SKM-1 (cell line): ENCODE results near the gene SLC25A30.
"Not testable (repeated sequence)": the region's sequence is repeated elsewhere in the genome, so short reads cannot be mapped to it uniquely, and the experiment has no call there.

Experiments
- DNase-seq: peaks from one replicate; lab custom pipeline; 2025; ENCODE audit not compliant: unreplicated experiment; lab: John Stamatoyannopoulos, UW

Gene SLC25A30

GRCh38 chr13:45432737-45433380, 14.7 kb upstream of the SLC25A30 start:
- no peak for DNase-seq

DNA sequence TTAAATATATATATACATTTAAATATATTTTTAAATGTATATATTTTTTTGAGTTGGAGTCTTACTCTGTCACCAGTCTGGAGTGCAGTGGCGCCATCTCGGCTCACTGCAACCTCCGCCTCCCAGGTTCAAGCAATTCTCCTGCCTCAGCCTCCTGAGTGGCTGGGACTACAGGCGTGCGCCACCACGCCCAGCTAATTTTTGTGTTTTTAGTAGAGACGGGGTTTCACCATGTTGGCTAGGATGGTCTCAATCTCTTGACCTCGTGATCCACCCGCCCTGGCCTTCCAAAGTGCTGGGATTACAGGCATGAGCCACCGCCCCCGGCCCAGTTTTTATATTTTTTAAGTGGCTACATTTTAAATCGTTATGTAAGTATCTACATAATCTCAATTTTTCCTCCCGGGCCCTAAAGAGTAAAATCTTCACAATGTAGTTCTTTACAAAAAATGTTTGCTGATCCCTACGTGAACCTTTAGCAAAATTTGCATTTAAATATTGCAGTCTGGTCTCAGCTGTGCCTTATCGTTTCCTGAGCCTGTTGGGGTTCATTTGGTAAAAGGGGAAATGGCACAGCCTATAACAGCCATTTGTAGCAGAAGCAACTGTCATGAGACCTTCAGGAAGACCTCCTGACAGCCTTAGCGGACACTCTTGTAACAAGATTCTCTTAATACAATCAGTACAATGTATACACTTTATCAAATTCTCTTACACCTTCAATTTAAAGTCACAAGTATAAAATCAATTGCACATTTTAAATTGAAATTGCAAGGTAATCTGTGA, 8.1 kb upstream of the SLC25A30 start:
- not testable (repeated sequence) for DNase-seq

- DNase-seq, result no peak
These were observed 4.6 kb upstream of the SLC25A30 start for GRCh38 chr13:45422731-45423292.

DNA sequence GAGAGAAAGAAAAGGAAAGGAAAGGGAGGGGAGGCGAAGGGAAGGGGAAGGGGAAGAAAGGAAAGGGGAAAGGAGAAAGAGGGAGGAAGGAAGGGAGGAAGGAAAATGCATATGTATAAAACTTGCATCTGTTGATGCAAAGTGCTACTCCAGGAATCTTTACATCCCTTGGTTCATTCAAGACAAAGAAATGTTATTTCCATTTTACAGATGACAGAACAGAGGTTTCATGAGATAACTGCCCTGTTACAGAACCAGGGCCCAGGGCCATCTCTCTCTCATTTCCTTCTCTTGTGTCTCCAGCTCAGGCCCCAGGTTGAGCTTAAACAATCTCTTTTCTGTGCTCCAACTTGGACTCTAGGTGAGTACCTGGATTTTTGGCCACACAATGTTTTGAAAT, 1.8 kb upstream of the SLC25A30 start:
- no peak for DNase-seq

DNA sequence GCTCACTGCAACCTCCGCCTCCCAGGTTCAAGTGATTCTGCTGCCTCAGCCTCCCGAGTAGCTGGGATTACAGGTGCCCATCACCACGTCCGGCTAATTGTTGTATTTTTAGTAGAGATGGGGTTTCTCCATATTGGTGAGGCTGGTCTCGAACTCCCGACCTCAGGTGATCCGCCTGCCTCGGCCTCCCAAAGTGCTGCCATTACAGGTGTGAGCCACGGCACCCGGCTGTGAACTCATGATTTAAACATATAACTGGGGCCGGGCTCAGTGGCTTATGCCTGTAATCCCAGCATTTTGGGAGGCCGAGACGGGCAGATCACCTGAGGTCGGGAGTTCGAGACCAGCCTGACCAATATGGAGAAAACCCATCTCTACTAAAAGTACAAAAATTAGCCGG, 1.2 kb upstream of the SLC25A30 start:
- not testable (repeated sequence) for DNase-seq

GRCh38 chr13:45416516-45417128, 1.6 kb downstream of the SLC25A30 start:
- DNase-seq, result no peak

DNA sequence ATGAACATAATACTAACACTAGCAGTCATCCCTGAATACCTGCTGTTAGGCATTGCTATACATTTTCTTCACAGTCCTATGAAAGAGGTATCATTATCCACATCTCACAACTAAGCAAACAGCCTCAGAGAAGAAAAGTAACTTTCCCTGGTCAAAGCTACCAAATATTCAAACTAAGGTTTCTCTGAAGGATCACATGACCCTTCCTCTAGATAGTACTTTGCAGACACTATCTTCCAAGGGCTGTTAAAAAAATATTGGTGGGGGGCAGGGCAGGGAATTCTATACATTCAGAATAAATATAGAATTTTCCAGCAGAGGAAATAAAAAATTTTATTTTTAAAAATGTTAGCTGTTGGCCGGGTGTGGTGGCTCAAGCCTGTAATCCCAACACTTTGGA, 3.1 kb downstream of the SLC25A30 start:
- no peak for DNase-seq

- no peak for DNase-seq
These were observed 4.3 kb downstream of the SLC25A30 start for GRCh38 chr13:45413826-45414307.

DNA sequence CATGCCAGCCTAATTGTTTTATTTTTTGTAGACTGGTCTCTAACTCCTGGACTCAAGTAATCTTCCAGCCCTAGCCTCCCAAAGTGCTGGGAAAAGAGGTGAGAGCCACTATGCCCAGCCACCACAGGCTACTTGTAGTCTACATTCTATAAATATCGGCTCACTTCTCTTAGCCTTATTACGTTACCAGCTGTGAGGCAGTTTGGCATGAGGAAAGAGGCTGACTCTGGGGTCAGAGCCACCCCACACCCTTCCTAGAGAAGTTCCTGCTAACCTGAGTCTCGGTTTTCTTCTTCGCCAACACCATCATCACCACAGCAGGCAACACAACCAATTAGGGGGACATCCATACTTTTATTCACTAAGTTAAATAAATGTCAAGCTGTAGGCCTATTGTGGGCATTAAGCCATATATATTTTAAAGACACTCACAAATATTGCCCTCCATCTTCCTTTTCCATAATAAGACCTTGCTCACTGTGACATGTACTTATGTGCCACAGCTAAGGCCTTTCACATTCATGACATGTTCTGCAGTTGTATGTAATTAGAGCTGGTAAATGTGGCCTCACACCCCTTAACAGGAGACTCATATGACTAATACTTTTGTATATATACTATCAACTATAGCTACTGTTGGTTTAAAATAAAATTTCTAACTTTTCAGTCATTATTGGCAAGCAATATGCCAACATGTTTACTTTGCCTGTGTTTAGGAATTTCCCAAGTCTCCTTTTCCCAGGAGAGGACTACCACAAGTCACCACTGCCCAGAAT, 5.7 kb downstream of the SLC25A30 start:
- no peak for DNase-seq

GRCh38 chr13:45411631-45412030, 6.5 kb downstream of the SLC25A30 start:
- DNase-seq, result no peak

DNA sequence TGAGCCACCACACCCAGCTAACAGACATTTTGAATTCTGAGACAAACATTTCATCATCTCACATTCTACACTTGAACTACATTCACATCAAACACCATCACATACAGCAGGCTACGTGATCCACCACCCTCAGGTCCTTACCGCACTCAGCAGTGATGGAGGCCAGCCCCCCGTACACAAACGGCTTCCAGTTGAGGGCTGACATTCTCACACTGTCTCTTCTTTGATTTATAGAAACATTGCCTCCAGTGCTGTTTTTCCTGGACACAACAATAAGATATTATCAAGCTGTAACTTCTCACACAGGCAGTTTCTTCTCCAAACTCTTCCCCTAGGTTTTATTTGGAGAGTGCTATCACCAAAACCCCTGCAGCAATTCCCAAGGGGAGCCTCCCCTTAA, 7.0 kb downstream of the SLC25A30 start:
- DNase-seq, result no peak

GRCh38 chr13:45410466-45410865, 7.7 kb downstream of the SLC25A30 start:
- DNase-seq, result no peak

DNA sequence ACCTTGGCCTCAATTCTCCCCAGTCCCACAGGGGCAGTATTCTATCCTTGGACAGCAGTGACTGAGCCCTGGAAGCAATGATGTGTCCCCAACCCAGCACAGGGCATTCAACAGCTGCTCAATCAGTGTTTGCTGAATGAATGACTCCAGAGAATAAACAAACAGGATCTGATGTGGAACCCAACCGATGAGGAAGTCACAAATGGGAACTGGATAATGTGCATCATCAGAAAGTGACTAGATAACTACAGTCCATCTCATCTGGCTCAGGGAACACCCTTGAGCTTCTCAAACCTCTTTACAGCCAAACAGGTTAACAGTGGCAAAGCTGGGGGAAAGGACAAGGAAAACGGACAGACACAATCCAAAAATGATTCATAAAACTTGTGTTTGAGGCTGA, 8.2 kb downstream of the SLC25A30 start:
- no peak for DNase-seq

GRCh38 chr13:45406421-45406820, 11.8 kb downstream of the SLC25A30 start:
- DNase-seq, result peak; percentile 43

- DNase-seq, result no peak
These were observed 15.1 kb downstream of the SLC25A30 start for GRCh38 chr13:45403081-45403480.

- no peak for DNase-seq
These were observed 15.5 kb downstream of the SLC25A30 start for GRCh38 chr13:45402641-45403040.

DNA sequence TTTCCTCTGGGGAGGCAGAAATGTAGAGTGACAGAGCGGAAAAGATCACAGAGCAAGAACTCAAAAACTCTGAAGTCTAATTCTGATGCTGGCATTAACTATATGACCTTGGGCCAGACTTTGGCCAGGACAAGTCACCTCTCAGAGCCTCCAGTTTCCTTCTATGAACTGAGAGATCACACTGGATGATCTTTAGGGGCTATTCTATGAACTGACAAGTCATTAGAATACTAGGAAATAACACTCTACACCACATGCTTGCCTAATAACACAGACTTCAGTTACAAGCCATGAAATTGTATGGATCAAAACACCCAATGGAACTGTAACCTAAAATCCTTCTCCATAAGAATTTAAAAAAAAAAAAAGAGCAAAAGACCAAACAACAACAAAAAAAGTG, 16.9 kb downstream of the SLC25A30 start:
- no peak for DNase-seq

DNA sequence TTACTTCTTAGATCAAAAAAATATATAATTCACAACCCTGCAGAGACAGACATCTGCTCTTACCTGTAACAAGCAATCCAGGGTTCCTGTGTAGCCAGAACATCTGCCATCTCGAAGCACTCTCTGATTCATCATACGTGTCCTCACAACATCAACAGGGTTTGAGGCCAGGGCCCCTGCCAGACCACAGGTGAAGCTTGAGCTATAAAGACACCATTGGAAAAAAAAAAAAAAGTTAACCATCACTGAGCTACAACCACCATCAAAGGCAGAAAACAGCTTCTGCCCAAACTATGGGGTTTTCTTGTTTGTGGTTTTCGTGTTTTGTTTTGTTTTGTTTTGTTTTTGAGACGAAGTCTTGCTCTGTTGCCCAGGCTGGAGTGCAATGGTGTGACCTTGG, 19.3 kb downstream of the SLC25A30 start:
- no peak for DNase-seq

- no peak for DNase-seq
These were observed 21.6 kb downstream of the SLC25A30 start for GRCh38 chr13:45396533-45397095.

DNA sequence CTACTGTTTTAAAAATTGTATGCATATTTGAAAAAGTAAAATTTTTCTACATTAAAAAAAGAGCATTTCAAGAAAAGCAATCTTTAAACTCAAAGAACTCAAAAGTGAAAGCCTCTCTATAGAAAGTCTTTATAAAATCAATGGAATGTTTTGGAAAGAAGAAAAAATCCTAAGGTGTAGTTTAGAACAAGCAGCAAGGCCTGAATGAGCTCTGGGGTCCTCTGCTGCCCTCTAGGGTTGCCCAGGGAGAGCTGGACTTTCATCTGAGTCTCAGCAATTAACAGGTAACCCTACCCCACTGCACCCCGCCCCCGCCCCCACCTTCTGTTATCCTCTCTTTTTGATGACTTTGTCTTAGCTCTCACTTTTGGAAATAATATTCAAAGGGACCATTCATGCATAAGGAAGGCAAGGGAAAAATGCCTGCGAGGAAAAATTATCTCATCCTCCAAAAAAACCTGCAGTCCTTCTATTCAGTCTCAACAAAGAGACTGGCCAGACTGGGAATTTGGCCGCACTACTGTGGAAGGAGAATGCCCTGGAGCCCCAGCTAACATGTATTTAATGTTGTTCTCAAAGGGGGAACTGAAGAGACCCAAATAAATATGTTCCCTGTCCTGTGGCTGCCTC, 24.1 kb downstream of the SLC25A30 start:
- DNase-seq, result no peak
